ENCODE results near the gene CERCAM.

The CERCAM gene, protein sequence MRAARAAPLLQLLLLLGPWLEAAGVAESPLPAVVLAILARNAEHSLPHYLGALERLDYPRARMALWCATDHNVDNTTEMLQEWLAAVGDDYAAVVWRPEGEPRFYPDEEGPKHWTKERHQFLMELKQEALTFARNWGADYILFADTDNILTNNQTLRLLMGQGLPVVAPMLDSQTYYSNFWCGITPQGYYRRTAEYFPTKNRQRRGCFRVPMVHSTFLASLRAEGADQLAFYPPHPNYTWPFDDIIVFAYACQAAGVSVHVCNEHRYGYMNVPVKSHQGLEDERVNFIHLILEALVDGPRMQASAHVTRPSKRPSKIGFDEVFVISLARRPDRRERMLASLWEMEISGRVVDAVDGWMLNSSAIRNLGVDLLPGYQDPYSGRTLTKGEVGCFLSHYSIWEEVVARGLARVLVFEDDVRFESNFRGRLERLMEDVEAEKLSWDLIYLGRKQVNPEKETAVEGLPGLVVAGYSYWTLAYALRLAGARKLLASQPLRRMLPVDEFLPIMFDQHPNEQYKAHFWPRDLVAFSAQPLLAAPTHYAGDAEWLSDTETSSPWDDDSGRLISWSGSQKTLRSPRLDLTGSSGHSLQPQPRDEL

DNA sequence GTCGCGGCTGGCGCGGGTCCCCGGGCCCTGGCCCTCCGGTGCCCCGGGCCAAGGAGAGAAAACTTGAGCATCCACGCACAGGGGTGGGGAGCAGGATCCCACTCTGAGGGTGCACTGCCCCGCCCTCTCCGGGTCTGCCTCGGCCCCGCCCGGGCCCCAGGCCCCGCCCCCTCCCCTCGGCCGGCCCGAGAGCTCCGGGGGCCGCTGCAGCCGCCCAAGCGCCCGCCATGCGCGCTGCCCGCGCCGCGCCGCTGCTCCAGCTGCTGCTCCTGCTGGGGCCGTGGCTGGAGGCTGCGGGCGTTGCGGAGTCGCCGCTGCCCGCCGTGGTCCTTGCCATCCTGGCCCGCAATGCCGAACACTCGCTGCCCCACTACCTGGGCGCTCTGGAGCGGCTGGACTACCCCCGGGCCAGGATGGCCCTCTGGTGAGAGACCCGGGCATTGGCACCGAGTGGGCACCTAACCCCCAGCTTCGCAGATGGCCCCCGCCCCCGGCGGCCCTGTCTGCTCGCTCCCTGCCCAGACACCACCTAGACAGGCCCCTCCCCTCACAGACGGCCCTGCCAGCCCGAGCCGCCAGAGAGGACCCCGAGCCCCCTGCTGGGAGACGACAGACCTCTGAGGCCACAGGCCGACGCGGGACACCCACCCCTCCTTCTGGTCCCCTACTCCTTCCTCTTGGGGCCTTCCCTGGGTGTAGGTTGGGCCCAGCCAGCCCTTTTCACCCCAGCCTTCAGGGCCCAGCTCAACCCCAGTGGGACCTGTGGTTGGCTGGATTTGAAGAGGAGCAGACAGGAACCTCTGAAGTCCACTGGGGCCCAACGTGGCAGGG, at the start of gene CERCAM:
Gene CERCAM (plus strand): TSS at position 207 of the 831 bp plus-strand sequence. CDS start 21 bp downstream, at position 228.
- in situ Hi-C loops (cut with MboI; ENCODE audit: low sequenced_read_pairs), result no loop called here

DNA sequence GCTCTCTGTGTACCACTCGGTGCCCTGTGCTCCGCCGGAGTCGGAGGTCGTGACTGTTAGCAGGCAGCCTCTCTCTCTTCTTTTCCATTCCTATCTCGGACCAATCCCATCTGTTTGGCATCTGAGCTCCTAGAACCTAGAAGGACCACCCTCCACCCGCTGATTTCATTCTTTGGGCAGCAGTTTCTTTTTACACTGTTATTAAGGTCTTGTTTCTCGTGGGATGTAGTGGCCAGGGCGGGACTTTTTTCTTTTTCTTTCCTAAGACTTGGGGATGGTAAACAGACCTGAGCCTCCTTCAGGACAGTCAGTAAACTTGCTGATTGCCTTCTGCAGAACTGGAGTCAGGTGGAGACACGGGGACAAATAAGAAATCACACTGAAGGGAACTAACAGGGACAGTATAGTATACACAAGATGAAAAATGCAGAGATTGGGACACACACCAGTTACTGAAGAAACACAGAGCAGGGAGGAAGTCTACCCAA, 49.0 kb upstream of the CERCAM start:
- in situ Hi-C loops (cut with MboI; ENCODE audit: low sequenced_read_pairs), result no loop called here

DNA sequence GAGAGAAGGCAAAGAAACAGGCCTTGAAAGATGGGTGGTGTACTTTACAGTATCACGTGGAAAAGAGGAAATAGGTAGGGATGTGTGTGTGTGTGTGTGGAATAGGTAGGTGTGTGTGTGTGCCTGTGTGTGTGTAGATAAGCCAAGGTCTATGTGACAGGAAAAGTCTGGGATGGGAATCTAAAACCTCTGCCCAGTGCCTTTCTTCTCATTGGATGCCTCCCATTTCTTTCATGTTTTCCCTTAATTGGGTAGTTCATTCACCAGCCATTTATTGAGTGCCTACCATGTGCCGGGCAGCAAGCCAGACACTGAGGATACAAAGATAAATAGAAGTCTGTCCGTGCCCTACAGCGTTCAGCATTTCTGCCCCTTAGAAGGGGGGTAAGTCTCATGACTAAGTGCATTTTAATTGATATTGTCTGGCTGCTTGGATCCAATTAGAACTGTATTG, 48.4 kb upstream of the CERCAM start:
- in situ Hi-C loops (cut with MboI; ENCODE audit: low sequenced_read_pairs), result no loop called here

DNA sequence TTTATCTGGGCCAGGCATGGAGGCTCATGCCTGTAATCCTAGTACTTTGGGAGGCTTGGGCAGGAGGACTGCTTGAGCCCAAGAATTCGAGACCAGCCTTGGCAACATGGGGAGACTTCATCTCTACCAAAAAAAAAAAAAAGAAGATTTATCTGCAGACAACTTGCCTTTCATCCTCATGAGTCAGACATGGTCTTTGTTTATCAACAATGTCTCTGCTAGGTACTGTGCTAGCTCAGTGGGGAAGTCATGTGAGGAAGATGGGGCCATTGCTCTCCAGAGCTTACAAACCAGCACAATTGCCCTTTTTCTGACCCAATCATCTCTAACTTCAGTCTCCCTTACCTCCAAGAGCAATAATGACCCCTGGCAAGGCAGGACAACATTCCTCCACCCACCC, 47.9 kb upstream of the CERCAM start:
- in situ Hi-C loops (cut with MboI; ENCODE audit: low sequenced_read_pairs), result no loop called here

DNA sequence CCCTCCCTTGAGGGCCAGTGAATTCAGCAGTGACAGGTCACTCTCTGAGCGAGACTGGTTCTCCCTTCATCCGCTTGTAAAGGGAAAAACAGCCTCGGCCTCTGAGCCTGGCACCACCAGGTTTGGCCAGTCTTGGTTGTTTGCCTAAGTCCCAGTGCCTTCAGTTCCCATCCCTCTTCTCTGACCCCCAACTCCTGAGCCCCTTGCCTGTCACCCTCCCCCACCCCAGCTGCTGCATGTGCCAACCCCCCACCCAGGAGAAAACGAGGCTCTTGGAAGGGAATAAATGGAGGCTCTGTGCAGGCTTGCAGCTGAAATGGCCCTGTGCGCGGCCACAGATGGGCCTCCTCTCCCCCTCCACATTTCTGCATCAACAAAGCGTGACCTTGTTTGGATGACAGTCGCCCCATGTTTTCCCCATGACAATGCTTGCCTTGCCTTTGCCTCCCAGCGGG, 46.4 kb upstream of the CERCAM start:
- in situ Hi-C loops (cut with MboI; ENCODE audit: low sequenced_read_pairs), result no loop called here

DNA sequence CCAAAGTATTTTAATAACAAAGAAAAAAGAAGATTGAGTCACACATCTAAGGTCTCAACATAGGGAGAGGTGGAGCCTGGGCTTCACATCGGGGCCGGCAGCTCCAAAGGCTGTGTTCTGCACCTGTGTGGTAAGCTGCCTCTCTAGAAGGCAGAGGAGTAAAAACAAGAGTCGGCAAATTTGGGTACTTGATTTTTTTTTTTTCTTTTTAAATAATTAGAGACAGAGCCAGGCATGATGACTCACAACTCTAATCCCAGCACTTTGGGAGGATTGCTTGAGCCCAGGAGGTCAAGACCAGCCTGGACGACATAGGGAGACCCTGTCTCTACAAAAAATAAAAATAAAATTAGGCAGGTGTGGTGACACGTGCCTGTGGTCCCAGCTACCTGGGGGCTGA, 44.8 kb upstream of the CERCAM start:
- in situ Hi-C loops (cut with MboI; ENCODE audit: low sequenced_read_pairs), result no loop called here

DNA sequence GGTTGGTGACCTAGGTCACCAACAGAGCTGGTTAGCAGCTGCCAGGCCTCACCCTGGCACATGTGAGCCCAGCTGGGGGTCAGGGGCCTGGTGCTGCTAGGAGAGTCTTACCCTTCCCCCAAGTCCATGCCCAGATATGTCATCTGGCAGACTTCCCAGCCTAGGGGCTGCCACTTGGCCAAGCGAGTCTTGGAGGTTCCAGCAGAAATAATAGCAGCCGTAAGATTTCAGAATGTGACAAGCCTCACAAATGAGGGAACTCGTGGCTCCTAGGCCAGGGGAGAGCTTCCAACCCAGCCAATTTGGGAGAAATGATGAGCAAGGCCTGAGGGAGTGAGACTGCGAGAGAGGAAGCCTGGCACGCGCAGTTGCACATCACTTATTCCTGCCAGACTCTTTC, 38.4 kb upstream of the CERCAM start:
- in situ Hi-C loops (cut with MboI; ENCODE audit: low sequenced_read_pairs), result no loop called here

DNA sequence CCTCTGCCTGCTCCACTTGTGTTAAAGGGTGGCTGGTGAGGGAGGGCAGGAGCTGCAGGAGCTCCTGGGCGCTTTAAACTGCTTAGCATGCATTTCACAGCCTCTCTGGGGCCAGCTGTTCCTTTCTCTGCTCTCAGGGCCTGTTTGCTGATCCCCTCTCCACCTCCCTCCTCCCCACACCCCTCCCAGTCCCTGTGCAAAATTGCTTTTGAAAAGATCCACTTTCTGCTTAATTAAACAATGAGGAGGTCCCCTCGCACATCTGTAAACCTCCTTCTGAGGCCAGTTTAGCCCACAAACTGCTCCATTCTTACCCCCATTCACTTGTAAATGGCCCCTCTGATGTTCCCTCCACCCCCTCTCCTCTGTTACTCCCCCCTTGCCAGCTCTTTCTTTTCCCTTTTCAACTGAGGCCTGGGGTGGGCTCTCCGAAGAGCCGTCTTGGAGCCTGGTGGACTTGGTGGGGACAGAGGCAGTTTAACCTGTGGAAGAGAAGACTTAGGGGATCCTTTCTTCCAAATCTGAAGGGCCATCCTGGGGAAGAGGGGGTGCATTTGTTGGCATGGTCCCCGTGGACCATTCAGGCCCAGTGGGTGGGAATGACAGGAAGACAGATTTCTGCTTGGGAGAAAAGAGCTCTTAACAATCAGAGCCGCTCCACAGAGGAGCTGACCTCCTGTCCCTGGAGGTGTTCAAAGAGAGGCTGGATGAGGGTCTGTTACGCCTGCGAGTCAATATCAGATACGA, 37.5 kb upstream of the CERCAM start:
- in situ Hi-C loops (cut with MboI; ENCODE audit: low sequenced_read_pairs), result no loop called here

DNA sequence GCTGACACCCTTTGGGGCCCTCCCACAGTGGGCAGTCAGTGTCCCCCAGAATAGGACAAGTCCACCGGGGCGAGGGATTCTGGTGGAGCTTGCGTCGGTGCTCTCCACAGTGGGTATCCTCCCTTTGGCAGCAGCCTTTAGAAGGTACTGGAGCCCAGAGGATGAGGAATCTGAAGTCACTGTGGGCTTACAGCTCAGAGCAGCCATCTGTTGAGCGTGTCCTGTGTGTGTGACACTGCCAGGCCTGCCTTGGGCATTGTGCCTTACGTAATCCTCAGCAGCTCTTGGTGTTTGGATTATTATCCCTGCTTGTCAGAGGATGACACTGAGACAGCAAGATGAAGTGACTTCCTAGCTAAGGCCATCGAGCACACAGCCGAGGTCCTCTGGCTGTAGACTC, 36.9 kb upstream of the CERCAM start:
- in situ Hi-C loops (cut with MboI; ENCODE audit: low sequenced_read_pairs), result no loop called here

DNA sequence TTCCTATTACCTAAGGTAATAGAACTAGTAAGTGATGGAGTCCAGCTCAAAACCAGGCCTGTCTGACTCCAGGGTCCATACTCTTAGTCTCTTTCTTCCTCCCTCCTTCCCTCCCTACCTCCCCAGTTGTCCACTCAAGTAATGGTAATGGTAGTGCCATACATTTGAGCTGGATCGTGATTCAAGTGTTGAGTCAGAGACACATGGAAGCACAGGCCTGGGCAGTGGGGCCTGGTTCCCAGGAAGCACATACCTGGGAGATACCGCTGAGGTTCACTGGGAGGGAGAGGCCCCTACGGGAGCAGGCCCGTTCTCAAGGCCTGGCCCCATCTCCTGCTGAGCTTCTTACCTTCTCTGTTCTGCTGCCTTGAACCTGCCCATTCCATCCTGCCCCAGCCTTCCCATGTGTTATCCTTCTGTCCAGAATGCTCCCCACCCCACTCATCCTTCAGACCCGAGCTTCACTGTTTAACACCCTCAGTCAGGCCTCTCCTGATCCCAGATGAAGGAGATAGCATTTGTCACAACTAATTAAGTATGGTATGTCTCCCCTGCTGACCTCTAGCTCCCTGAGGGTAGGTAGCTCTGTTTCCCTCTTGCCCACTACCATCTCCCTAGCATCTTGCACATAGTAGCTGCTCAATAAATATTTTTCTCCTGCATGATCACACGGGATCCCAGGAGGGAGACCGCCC, 35.7 kb upstream of the CERCAM start:
- in situ Hi-C loops (cut with MboI; ENCODE audit: low sequenced_read_pairs), result no loop called here

DNA sequence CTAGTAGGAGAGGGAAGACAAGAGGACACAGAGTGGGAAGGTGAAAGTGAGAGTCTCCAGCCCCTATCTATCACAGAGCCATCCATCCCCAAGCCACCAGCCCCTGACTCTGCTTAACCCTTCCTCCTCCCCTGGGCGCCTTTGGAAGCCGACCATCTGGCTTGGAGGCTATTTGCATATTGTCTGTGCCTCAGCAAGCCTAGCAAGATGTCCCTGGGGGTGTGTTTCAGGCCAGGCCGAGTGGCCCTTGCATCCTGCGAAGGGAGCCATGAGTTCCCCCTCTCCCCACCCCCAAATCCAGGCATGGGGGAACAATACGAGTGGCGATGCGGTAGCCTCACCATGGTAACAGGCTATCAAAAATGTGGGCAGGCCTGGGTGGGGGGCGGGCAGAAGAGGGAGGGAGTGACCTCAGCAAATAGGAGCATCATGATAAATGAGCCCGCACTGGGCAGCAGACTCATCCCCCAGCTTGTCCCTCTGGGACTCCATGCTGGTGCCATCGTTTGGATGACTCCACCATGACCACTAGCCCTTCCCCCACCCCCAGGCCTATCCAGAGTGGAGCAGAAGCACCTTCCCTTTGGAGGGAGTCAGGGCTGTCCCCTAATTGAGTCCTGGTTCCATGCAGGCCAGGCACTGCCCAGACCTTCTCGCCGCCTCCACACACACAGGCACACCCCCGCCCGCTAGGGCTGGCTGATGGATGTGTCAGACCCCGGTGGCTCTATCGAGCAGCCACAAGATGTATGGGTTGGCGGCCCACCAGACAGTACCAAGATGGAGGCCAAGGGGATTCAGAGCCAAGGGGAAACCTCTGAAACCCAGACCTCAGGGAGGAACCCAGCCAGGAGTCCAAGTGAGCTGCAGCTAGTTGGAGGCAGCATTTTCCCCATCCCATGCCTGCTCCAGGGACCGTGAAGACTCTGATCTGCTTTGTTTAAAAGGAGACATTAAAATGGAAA, 34.9 kb upstream of the CERCAM start:
- in situ Hi-C loops (cut with MboI; ENCODE audit: low sequenced_read_pairs), result no loop called here

DNA sequence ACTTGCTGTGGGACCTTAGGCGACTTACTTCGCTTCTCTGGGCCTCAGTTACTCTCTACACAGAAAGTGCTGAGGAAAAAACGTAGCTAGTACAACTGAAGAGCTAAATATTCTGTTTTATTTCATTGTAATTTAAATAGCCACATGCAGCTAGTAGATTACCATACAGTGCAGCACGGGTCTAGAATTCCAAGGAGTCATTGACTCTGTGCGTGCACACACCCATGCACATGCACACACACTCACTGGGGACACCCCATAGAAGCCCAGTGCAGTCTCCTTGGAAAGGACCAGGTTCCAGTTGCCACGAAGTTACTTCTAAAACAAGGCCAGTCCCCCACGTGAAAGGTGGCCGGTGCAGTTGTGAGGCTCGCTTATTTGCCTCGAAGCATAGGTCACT, 32.5 kb upstream of the CERCAM start:
- in situ Hi-C loops (cut with MboI; ENCODE audit: low sequenced_read_pairs), result no loop called here

DNA sequence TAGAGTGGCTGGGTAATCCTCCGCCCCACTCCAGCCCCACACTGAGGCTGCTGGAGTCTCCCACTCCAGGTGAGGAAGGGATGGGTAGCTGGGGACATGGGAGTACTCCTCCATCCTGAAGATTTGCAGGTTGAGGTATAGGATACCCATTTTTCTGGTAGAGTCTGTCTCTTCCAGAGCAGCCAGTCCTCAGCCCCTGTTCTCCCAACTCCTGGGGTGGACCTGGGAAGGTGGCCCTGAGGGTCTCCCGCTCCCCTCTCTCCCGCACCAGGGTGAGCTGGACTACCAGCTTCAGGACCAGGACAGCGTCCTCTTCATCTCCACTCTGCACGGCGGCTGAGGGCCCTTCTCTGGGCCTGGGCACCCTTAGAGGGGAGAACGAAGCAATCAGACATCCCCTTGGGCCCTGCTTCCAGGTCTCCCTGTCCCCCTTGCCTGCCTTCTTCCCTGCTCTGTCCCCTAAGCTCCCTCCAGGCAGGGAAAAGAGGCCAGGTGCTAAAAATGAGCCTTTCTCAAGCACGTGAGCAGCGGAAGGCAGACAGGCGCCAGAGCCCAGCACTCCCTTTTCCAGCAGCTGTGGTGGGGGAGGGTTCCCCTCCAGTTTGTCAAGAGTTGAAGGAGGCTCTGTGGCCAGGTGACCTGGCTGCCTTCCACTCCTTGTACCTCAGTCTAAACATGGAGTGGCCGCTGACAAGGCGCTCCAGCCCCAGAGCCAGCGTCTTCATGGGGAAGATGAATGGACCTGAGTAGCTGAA, 31.1 kb upstream of the CERCAM start:
- in situ Hi-C loops (cut with MboI; ENCODE audit: low sequenced_read_pairs), result no loop called here

DNA sequence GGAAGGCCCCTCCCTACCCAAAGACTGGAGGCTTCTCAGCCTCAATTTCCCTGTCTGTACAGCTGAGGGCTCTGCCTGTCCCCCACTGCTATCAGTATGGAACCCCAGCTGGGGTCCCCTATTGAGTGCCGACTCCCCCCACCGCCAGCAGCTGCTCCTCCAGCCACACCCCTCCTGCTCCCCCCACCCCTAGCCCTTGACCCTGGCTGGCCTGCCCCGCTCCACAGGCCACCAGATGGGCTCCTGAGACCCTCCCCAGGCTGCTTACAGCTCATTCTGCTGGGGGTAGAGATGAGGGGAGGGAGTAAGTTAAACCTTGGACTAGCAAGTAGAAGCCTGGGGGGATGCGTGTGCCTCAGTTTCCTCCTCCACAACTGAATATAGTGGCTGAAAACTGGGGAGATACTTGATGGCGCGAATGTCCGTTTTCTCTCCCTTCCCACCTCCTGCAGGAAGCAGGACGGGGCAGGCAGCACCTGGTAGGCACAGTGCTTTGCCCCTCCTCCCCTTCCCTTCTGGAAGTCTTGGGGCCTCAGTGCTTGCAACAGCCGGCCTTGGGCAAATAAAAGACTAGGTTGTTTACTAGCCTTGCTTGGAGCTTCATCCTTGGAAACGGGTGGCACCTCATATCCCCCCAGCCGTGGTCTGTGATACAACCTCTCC, 30.4 kb upstream of the CERCAM start:
- in situ Hi-C loops (cut with MboI; ENCODE audit: low sequenced_read_pairs), result no loop called here

DNA sequence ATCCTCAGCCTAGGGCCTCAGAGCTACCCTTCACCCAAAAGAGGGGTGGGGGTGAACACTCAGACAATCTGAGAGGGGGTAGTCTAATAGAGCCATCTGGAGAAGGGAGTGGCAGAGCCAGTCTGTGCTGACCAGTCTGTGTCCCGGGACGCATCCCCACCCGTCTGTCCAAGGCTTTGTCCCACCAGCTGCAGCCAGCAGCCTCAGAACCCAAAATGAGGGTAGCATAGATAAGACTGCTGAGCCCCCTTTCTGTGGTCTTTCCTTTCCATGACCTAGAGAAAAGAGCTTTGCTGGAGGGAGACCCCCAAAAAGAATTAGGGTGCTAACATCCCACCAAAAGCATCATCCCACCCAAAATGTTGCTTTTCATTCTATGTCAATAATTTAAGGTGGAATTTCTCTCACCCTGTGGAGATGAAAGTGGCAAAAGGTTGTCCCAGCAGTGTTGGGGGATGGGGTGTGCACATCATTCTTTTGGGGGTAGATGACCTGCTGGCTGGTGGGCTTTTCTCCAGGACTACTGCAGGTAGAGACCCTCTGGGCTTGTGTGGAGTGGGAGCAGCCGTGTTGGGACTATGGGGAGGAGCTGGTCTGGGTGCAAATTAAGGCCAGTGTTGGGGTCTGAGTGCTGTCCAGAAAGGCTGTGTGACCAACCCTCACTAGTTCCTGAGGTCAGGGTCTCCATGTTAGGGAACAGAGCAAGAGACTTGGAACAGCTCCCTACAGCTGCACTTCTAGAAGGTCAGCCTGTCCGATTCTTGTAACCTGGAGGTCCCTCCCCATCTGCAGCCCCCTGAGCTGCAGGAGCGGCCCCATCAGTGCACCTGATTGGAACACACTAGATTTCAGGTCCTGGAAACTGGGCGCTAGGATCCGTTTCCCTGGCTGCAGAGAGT, 29.6 kb upstream of the CERCAM start:
- in situ Hi-C loops (cut with MboI; ENCODE audit: low sequenced_read_pairs), result no loop called here

DNA sequence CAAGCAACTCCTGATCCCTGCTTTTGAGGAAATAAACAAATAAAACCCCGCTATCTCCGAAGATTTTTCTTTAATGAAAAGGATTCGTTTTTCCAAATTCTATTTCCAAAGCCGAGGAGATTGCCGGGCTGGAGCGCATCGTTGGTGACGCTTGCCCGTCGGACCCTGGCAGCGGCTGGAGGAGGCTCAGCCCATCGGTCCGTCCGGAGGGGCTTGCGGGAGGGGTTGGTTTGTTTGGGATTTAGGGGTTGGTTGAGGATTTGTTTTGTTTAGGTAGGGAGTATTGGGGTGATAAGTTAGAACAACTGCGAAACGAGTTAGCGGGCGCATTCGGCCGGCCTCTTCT, 28.7 kb upstream of the CERCAM start:
- in situ Hi-C loops (cut with MboI; ENCODE audit: low sequenced_read_pairs), result no loop called here

Data from HL-60/S4 treated with retinoic acid at 250 ng/mL for 4 days and 3 days (cell line).